ENCODE measurements around the gene PBXIP1. TPM values are rescaled to one million over a fixed set of nuclear protein-coding genes. Genes with fewer than 3 reads are reported as not detected.

Gene PBXIP1
- total and polyA plus RNA-seq, 2 of the 13 experiments (the other 11 are each of a cell fraction or from before 2014, with no cell fraction given): 16.3 to 31.9 TPM

GRCh38 chr1:155001675-155002463, 46.0 kb upstream of the PBXIP1 start (continued):
- TF ChIP-seq PHF20 (CRISPR knock-in tag; IDR thresholded peaks at IDR 0.05) (no peak; the same call in 1 of the 2 replicates), ZBTB20 (CRISPR knock-in tag; IDR thresholded peaks at IDR 0.05; ENCODE audit: borderline replicate concordance, low read depth) (peak; percentile 38; the same call in 1 of the 2 replicates), KDM5A (IDR thresholded peaks at IDR 0.05; ENCODE audit: borderline replicate concordance, low read length) (peak; percentile 78), HIVEP1 (CRISPR knock-in tag; IDR thresholded peaks at IDR 0.05) (no peak), ZNF792 (CRISPR knock-in tag; IDR thresholded peaks at IDR 0.05) (no peak), ESRRA (CRISPR knock-in tag; IDR thresholded peaks at IDR 0.05; ENCODE audit: low read depth) (no peak), ZNF367 (CRISPR knock-in tag; IDR thresholded peaks at IDR 0.05; ENCODE audit: borderline replicate concordance) (no peak), TGIF2 (CRISPR knock-in tag; IDR thresholded peaks at IDR 0.05) (0 out of 2 replicates have a peak, but pooled peaks have one; percentile 4), KDM3A (CRISPR knock-in tag; IDR thresholded peaks at IDR 0.05; ENCODE audit: low read depth) (0 out of 2 replicates have a peak, but pooled peaks have one; percentile 25), ZEB1 (IDR thresholded peaks at IDR 0.05; ENCODE audit: insufficient replicate concordance, low read depth) (peak; percentile 52), HMG20B (CRISPR knock-in tag; conservative IDR thresholded peaks at IDR 0.05) (no peak), SRSF9 (IDR thresholded peaks at IDR 0.05; ENCODE audit: borderline replicate concordance, insufficient read depth, low read depth, low read length, poor library complexity, severe bottlenecking) (no peak), MIXL1 (CRISPR knock-in tag; IDR thresholded peaks at IDR 0.05) (no peak), ZC3H13 (CRISPR knock-in tag; IDR thresholded peaks at IDR 0.05) (no peak), PITX1 (CRISPR knock-in tag; IDR thresholded peaks at IDR 0.05) (0 out of 2 replicates have a peak, but pooled peaks have one; percentile 19), SALL1 (CRISPR knock-in tag; IDR thresholded peaks at IDR 0.05) (no peak), ZNF30 (CRISPR knock-in tag; IDR thresholded peaks at IDR 0.05) (no peak), CREM (IDR thresholded peaks at IDR 0.05) (peak; percentile 52; the same call in 1 of the 2 replicates), CREM (CRISPR knock-in tag; IDR thresholded peaks at IDR 0.05) (no peak), CBX5 (CRISPR knock-in tag; IDR thresholded peaks at IDR 0.05; ENCODE audit: borderline replicate concordance) (no peak), NFYC (CRISPR knock-in tag; IDR thresholded peaks at IDR 0.05) (peak; percentile 89), CREB1 (IDR thresholded peaks at IDR 0.05) (peak; percentile 73; the same call in 1 of the 2 replicates), CREB1 (CRISPR knock-in tag; IDR thresholded peaks at IDR 0.05) (peak; percentile 74), SMARCE1 (IDR thresholded peaks at IDR 0.05; ENCODE audit: borderline replicate concordance) (no peak)
- TF ChIP-seq, protein P1, sequence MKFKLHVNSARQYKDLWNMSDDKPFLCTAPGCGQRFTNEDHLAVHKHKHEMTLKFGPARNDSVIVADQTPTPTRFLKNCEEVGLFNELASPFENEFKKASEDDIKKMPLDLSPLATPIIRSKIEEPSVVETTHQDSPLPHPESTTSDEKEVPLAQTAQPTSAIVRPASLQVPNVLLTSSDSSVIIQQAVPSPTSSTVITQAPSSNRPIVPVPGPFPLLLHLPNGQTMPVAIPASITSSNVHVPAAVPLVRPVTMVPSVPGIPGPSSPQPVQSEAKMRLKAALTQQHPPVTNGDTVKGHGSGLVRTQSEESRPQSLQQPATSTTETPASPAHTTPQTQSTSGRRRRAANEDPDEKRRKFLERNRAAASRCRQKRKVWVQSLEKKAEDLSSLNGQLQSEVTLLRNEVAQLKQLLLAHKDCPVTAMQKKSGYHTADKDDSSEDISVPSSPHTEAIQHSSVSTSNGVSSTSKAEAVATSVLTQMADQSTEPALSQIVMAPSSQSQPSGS (CRISPR knock-in tag; IDR thresholded peaks at IDR 0.05): no peak
- TF ChIP-seq, protein P2, sequence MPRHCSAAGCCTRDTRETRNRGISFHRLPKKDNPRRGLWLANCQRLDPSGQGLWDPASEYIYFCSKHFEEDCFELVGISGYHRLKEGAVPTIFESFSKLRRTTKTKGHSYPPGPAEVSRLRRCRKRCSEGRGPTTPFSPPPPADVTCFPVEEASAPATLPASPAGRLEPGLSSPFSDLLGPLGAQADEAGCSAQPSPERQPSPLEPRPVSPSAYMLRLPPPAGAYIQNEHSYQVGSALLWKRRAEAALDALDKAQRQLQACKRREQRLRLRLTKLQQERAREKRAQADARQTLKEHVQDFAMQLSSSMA (CRISPR knock-in tag; IDR thresholded peaks at IDR 0.05): no peak
- TF ChIP-seq, protein P3, sequence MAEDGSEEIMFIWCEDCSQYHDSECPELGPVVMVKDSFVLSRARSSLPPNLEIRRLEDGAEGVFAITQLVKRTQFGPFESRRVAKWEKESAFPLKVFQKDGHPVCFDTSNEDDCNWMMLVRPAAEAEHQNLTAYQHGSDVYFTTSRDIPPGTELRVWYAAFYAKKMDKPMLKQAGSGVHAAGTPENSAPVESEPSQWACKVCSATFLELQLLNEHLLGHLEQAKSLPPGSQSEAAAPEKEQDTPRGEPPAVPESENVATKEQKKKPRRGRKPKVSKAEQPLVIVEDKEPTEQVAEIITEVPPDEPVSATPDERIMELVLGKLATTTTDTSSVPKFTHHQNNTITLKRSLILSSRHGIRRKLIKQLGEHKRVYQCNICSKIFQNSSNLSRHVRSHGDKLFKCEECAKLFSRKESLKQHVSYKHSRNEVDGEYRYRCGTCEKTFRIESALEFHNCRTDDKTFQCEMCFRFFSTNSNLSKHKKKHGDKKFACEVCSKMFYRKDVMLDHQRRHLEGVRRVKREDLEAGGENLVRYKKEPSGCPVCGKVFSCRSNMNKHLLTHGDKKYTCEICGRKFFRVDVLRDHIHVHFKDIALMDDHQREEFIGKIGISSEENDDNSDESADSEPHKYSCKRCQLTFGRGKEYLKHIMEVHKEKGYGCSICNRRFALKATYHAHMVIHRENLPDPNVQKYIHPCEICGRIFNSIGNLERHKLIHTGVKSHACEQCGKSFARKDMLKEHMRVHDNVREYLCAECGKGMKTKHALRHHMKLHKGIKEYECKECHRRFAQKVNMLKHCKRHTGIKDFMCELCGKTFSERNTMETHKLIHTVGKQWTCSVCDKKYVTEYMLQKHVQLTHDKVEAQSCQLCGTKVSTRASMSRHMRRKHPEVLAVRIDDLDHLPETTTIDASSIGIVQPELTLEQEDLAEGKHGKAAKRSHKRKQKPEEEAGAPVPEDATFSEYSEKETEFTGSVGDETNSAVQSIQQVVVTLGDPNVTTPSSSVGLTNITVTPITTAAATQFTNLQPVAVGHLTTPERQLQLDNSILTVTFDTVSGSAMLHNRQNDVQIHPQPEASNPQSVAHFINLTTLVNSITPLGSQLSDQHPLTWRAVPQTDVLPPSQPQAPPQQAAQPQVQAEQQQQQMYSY (CRISPR knock-in tag; IDR thresholded peaks at IDR 0.05): peak; percentile 50; the same call in 1 of the 2 replicates
